SIG-M5 (cell line): ENCODE results near the gene SLC19A1.
"Not testable (repeated sequence)": the region's sequence is repeated elsewhere in the genome, so short reads cannot be mapped to it uniquely, and the experiment has no call there.

Experiments
- DNase-seq: peaks from one replicate; lab custom pipeline; 2025; lab: John Stamatoyannopoulos, UW

Gene SLC19A1

GRCh38 chr21:45576838-45577737 is 34.8 kb upstream of the SLC19A1 start:
- no peak for DNase-seq

- no peak for DNase-seq
Measured at GRCh38 chr21:45575993-45576837, 34.0 kb upstream of the SLC19A1 start.

- DNase-seq, result no peak
Measured at GRCh38 chr21:45575304-45575992, 33.2 kb upstream of the SLC19A1 start.

DNA sequence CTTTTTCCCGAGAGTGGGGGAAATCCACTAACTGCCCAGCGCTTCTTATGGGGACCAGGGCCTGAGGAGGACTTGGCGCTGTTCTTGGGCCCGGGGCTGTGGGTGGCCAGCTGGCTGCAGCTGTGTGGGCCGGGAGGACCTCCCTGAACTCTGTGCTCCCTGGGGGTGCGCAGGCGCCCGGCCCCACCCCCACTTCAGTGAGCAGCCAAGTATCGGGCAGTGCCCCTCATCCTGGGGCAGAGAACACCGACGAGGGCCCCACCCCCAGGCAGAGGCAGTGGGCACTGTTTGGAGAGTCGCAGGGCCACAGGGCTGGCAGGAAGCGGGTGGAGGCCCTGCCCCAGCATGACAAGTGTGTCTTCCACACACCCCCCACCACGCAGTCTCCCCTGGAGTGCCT is 32.5 kb upstream of the SLC19A1 start:
- DNase-seq, result no peak

- no peak for DNase-seq
Measured at GRCh38 chr21:45574081-45574501, 31.9 kb upstream of the SLC19A1 start.

DNA sequence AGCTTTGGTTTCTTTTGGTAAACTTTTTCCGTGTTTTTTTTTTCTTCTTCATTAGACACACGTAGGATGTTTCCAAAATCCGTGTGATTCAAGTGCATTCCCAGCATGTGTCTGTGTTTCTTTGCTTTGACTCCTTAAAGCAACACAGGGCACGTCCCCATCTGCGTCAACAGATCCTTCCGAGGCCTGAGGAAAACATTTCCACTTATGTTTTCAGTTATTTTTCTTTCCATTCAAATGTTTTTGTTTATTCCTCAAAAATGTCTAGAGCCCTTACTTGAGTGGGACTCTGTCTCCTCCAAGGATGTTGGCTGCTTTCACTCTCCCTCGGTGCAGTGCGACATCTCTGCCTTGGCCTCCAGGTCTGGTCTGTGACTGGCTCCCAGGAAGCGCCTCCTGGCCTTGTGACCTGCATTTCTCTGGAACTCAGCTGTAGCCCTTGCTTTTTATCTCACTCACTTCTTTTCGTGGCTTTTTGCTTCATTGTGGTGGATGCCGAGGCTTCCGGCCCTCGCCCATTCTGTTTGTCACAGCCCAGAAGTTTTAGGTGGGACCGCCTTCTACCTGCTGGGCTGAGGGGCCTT is 31.3 kb upstream of the SLC19A1 start:
- no peak for DNase-seq

DNA sequence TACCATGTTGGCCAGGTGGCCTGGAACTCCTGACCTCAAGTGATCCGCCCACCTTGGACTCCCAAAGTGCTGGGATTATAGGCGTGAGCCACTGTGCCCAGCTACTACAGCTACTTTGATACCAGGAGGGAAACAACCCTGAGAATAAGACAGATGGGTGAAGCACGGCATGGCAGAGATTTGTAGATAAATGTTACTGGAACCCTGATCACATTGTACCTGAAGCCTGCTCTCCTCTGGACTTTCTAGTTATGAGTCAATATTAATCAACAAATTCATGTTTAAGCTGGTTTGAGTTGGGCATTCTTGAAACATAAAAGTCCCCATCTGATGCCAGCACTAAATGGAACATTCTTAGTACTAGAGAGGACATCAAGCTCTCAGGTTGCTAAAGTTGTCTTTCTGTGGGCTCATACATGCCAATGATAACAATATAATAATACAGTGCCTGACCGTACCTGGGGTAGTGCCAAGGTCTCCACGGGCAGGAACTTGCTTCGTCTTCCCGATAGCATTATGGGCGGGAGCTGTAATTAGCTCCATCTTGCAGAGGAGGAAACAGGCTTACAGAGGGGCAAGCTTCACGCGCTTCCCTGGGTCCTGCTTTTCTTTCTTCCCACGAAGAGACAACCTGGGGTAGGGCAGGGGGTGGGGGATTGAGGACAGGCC is 30.7 kb upstream of the SLC19A1 start:
- DNase-seq, result no peak

DNA sequence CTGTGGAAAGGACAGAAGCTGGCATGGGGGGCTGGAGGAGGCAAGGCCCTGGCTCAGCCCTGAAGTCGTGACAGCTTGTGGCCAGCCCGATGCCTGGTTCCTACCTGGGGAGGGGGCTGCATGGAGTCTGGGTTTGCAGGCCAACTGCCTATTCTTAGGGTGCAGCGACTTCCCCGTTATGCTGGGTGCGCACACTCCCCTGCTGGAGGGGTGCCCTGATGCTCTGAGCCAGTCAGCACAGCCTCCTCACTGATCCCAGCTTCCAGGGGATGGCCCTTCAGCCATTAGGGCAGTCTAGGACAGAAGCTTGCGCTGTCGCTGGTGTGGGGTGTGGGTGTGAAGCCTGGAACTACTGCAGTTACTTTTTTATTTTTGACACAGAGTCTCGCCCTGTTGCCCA is 30.0 kb upstream of the SLC19A1 start:
- no peak for DNase-seq

DNA sequence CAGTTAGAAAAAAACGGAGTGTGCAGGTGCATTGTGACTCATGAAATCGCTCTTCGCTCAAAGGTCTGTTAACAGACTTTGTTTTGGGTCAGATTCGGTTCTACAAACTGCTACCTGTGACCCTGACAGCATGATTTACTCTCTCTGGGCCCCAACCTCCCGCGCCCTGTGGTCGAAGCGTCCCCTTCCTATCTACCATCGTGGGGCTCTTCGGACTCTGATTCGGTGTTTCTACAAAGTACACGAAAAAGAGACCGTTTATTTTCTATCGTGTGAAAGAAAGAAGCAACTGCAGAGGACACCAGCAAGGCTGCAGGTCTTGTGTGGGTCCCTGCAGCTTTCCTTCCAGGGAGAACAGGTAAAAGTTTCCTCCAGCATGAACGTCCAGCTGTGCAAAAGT is 29.4 kb upstream of the SLC19A1 start:
- DNase-seq, result no peak

- DNase-seq, result no peak
Measured at GRCh38 chr21:45570826-45571601, 28.8 kb upstream of the SLC19A1 start.

- DNase-seq, result no peak
Measured at GRCh38 chr21:45570071-45570470, 27.8 kb upstream of the SLC19A1 start.

DNA sequence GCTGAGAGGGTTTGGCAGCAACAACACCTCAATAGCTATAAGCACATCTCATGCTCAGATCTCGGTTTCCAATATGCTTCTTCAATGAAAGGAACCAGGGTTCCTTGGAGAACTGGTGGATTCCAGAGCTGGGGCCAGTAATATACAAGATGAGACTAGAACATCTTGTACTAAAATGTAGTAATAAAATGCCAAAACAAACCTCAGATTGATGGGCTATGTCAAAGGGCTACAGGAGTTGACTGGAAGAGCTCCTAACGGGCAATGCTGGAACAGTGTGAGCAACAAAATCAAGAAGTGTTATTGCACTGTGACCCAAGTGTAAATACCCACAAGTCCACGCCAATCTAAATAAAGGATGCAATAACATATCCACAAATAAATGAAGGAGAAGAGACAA is 26.1 kb upstream of the SLC19A1 start:
- DNase-seq, result no peak

DNA sequence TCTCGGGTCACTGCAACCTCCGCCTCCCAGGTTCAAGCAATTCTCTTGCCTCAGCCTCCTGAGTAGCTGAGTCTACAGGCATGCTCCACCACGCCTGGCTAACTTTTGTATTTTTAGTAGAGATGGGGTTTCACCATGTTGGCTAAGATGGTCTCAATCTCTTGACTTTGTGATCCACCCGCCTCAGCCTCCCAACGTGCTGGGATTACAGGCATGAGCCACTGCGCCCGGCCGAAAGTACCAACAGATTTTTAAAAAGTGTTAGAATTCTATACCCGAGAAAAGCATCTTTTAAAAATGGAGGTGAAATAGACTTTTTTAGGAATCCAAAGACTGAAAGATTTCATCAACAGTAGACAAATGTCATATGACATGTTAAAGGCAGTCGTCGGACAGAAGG is 21.9 kb upstream of the SLC19A1 start:
- not testable (repeated sequence) for DNase-seq

DNA sequence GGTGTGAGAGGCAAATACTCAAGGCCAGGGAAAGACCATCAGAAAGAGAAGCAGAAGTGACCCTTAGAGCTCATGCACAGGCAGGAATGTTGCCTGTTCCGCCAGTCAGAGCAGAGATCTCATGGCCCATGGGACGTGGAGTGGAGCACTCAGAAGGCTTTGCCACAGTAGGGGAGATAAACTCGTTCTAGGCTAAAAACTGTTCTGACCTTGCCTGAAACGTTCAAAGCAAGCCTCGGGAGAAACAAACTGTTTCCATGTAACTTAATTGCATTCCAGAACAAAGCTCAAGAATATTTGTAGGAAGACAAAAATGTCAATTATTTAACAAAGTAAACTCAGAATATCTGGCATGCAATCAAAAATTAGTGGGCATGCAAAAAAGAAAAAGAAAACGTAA is 20.7 kb upstream of the SLC19A1 start:
- DNase-seq, result no peak

GRCh38 chr21:45562402-45562801 is 20.2 kb upstream of the SLC19A1 start:
- DNase-seq, result no peak

GRCh38 chr21:45561241-45561640 is 19.0 kb upstream of the SLC19A1 start:
- not testable (repeated sequence) for DNase-seq

GRCh38 chr21:45560106-45561021 is 18.1 kb upstream of the SLC19A1 start:
- DNase-seq, result no peak

DNA sequence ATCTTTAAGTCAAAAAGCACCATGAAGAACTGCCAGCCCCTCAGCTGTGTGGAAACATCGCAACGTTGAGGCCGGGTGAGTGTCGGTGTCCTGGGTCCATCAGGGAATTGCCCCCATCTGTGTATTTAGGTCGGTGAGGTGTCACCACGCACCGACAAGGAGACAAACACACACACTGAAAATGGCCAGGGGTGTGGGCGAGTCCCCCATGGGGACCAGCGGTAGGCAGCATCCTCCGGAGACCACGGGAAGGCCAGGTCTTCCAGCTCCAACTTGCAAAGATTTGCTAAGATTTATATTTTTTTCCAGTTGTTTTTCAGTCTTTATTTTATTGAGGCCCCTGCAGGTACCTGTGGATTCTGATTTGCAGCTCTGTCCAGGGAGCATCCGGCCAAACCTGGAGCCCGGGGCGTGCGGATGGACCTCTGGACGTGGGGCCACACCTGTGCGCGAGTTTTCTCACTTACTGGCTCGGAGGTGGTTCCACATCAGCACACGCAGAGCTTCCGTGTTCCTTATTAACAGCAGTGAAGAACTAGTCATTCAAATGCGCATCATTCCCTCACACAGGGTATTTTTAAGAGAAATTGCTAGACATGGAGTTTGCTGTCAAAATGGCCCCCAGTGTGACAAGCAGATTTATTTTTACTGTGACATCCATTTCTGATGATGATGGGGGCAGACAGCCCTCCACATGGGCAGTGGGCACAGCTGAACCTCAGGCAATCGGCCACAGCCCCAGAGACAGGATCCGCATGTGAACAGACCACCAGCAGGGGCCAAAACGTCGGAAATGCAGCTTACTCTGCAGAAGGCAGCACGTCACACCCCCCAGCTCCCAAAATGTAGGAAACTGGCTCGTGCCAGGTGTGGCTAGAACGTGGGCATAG is 17.2 kb upstream of the SLC19A1 start:
- DNase-seq, result no peak
